Measurements from ENCODE around the gene NOTUM.

The NOTUM gene

DNA sequence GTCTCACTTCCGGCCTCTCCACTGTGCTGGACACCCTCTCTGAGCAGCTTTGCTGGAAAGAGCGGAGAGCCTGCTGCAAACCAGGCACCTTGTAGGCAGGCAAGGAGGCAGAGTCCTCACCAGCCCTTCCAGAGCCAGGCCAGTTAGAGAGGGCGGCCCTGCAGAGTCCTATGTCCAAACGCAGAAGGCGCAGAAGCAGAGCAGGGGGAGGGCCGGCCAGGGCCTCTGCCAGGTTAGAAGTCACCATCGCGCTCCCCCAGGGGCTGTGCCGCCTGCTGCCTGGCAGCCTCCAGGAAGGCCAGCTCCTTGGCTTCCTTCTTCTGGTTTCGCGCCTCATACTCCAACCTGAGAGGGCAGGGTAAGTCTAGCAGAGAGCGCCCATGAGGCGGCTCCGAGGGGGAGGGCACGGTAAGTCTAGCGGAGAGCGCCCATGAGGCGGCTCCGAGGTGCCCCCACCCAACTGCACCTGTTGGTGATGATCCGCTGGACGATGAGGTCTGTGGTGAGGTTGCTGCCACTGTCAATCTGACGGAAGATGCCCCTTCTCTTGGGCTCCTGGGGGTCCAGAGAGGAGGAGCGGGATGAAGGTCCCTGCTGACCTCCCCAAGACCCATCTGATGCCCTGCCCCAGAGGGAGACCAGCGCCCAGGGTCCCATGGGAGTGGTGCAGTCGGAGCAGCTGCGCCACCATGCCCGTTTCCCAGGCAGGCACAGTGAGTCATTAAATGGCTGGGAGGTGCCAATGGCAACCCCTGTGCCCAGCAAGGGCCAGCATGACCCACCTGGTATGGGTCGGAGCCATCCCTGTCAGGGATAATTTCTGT, 56.2 kb downstream of the NOTUM start:
- no peak for DNase-seq (ENCODE audit: low read depth)
- no peak overlapping the region for H3K4me3 ChIP-seq (ENCODE audit: low read depth, low read length)

GRCh38 chr17:81903896-81904599, 56.9 kb downstream of the NOTUM start:
- H3K4me3 ChIP-seq (ENCODE audit: low read depth, low read length), result no peak overlapping the region
- no peak for DNase-seq (ENCODE audit: low read depth)

- DNase-seq (ENCODE audit: low read depth), result no peak
- H3K4me3 ChIP-seq (ENCODE audit: low read depth, low read length), result no peak overlapping the region
Observed at GRCh38 chr17:81903415-81903831, 57.6 kb downstream of the NOTUM start.

DNA sequence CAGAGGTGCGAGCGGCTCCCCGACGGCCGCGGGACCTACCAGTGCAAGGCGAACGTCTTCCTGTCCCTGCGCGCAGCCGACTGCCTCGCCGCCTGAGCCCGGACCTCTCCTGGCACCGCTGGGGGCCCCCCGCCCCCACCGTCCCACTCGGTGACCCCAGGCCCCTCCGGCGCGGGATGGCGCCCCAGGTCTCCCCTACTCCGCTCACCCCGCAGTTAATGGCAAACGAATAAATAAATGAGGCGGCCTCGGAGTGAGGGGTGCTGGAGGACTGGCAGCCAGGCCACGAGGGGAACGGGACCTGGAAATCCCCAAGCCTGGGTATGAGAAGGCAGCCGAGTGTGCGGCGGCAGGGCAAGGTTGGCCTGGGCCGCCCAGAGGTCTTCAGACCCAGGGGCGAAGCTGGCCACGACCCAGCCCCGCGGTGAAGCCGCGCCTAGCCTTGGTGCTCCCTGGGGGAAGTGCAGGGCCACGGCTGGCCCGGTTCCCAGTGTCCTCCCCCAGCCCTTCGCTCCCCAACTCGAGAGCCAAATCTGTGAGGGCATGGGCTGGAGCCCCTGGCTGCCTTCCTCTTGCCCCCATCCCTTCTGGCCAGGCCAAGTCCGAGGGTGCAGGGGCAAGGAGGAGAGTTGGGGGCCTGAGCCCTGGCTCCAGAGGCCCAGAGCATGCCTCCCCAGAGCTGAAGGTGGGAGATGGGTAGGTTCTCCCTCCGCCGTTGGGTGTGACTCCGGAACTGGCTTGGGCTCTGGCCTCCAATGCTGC, 58.2 kb downstream of the NOTUM start:
- no peak for DNase-seq (ENCODE audit: low read depth)
- peak overlapping the region; percentile 42 for H3K4me3 ChIP-seq (ENCODE audit: low read depth, low read length)
